ENCODE measurements around the gene HDAC1.

The HDAC1 gene

DNA sequence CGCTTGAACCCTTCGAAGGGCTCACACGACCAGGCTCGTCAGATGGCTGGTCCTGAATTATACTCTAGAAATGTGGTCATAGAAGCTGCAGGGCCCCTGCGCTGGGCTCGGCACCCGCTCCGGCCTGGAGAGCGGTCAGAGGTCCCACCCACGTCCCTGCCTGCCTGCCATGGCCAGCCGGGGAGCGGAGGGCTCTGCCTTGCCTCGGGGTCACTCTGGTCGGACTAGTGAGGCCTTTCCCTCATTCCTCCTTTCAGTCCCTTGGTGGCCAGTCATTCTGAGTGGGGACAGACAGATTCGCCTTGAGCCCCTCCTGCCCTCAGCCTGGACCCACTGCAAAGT, 44.7 kb downstream of the HDAC1 start:
- peaks cover 38% of the 10 kb centered on the region for H3F3A ChIP-seq (ENCODE audit: control insufficient read depth, insufficient read depth)
- H3K9me2 ChIP-seq (replicated peaks; ENCODE audit: control insufficient read depth, low read length): no peaks in the 10 kb centered on the region
- peaks cover 35% of the 10 kb centered on the region for H3K36me3 ChIP-seq (ENCODE audit: control insufficient read depth, low read length)
- peaks cover 64% of the 10 kb centered on the region for H3K4me1 ChIP-seq (ENCODE audit: control insufficient read depth, low read length)
- no peaks in the 10 kb centered on the region for H3K27me3 ChIP-seq (ENCODE audit: control insufficient read depth, low read length)
- H4K20me1 ChIP-seq (ENCODE audit: control insufficient read depth, insufficient read depth, low read depth, low read length): peaks cover 15% of the 10 kb centered on the region
- H3K79me2 ChIP-seq (ENCODE audit: control insufficient read depth, low read length): peaks cover 37% of the 10 kb centered on the region
- no peak for TF ChIP-seq EZH2phosphoT487 (IDR thresholded peaks at IDR 0.05; ENCODE audit: borderline replicate concordance, low read length)
- TF ChIP-seq, protein P1, sequence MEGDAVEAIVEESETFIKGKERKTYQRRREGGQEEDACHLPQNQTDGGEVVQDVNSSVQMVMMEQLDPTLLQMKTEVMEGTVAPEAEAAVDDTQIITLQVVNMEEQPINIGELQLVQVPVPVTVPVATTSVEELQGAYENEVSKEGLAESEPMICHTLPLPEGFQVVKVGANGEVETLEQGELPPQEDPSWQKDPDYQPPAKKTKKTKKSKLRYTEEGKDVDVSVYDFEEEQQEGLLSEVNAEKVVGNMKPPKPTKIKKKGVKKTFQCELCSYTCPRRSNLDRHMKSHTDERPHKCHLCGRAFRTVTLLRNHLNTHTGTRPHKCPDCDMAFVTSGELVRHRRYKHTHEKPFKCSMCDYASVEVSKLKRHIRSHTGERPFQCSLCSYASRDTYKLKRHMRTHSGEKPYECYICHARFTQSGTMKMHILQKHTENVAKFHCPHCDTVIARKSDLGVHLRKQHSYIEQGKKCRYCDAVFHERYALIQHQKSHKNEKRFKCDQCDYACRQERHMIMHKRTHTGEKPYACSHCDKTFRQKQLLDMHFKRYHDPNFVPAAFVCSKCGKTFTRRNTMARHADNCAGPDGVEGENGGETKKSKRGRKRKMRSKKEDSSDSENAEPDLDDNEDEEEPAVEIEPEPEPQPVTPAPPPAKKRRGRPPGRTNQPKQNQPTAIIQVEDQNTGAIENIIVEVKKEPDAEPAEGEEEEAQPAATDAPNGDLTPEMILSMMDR (IDR thresholded peaks at IDR 0.05; ENCODE audit: low read depth, low read length, poor library complexity, severe bottlenecking): no peak
- H3K27ac ChIP-seq (ENCODE audit: low read depth, low read length): peak overlapping the region; percentile 53
- H3K4me3 ChIP-seq (ENCODE audit: low read length): peak overlapping the region; percentile 82
- peak overlapping the region; percentile 85 for H3K4me2 ChIP-seq (ENCODE audit: low read length)
- H3K9me3 ChIP-seq (ENCODE audit: control insufficient read depth, insufficient read depth, low read length): no peaks in the 10 kb centered on the region

DNA sequence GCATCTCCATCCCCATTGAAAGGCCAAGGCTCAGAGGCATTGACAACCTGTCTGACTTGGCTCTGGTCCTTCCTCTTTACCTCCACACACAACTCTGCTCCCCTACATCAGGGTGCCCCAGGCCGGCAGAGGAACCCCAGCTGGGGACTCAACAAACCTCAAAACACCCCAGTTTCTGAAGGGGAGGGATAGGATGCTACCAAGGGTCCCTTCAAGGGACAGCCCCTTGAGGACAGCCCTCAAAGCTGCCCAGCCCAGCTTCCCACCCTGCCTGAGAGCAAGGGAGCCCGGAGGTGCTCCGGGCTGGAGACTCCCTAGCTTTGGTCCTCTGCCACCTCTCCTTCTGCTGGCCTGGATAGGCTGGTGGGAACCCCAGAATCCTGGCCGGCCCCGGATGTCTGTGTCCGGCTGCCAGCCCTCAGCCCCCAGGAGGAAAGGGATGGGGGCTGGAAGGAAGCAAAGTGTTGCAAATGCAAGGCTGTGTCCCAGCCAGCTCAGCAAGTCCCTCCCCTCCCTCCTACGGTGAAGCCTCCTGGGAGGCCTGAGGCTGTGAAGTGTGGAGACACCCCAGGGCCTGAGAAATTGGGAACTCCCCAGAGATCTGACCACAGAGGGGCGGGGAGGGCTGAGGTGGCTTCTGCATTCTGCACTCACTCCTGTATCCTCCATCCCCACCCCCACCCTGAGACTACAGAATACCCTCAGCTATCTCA, 45.2 kb downstream of the HDAC1 start:
- peak overlapping the region; percentile 82 for H3K4me3 ChIP-seq (ENCODE audit: low read length)
- peaks cover 64% of the 10 kb centered on the region for H3K4me1 ChIP-seq (ENCODE audit: control insufficient read depth, low read length)
- peaks cover 36% of the 10 kb centered on the region for H3K79me2 ChIP-seq (ENCODE audit: control insufficient read depth, low read length)
- H3F3A ChIP-seq (ENCODE audit: control insufficient read depth, insufficient read depth): peaks cover 32% of the 10 kb centered on the region
- no peaks in the 10 kb centered on the region for H3K27me3 ChIP-seq (ENCODE audit: control insufficient read depth, low read length)
- peak overlapping the region; percentile 85 for H3K4me2 ChIP-seq (ENCODE audit: low read length)
- peak overlapping the region; percentile 53 for H3K27ac ChIP-seq (ENCODE audit: low read depth, low read length)
- peaks cover 30% of the 10 kb centered on the region for H3K36me3 ChIP-seq (ENCODE audit: control insufficient read depth, low read length)
- TF ChIP-seq, protein P1 (IDR thresholded peaks at IDR 0.05; ENCODE audit: low read depth, low read length, poor library complexity, severe bottlenecking): no peak
- no peak for TF ChIP-seq EZH2phosphoT487 (IDR thresholded peaks at IDR 0.05; ENCODE audit: borderline replicate concordance, low read length)
- H3K9me3 ChIP-seq (ENCODE audit: control insufficient read depth, insufficient read depth, low read length): no peaks in the 10 kb centered on the region
- no peaks in the 10 kb centered on the region for H3K9me2 ChIP-seq (replicated peaks; ENCODE audit: control insufficient read depth, low read length)
- H4K20me1 ChIP-seq (ENCODE audit: control insufficient read depth, insufficient read depth, low read depth, low read length): peaks cover 15% of the 10 kb centered on the region

DNA sequence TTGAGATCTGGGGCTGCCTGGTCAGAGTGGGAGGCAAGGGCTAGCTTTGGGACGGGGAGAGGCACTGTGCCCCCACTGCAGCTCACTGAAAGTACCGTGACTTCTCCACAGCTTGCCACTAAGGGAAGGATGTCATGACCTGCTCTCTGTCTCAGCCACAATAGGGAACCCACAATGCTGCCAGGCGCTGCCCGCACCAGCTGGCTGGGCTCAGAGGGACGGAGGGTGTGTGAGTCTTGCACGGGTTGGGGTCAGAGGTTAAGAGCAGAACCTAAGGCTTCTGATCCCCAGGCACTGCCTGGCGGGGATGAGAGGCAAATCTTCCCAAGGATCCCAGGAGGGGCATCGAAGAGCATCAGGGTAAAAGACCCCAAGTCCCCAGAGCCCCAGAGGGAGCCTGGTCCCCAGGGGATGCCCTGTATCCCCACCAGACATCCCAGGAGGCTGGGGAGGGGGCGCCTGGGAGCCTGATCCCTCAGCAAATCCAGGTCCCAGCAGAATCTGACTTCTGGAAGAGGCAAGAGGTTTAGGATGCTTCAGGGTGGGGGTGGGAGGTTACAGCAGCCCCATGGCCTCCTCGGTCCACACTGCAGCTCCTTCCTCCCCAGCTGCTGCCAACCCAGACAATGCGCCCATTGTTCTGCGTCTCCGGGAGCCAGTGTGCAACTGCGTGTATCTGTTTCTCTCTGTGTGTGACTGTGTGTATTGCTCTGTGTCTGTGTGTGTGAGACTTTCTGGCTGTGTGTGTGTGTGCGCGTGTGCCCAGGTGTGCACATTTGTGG, 46.2 kb downstream of the HDAC1 start:
- H3K9me2 ChIP-seq (replicated peaks; ENCODE audit: control insufficient read depth, low read length): no peaks in the 10 kb centered on the region
- H3K4me2 ChIP-seq (ENCODE audit: low read length): peak overlapping the region; percentile 85
- peaks cover 25% of the 10 kb centered on the region for H3F3A ChIP-seq (ENCODE audit: control insufficient read depth, insufficient read depth)
- H3K4me1 ChIP-seq (ENCODE audit: control insufficient read depth, low read length): peaks cover 56% of the 10 kb centered on the region
- no peak for TF ChIP-seq EZH2phosphoT487 (IDR thresholded peaks at IDR 0.05; ENCODE audit: borderline replicate concordance, low read length)
- TF ChIP-seq, protein P1 (IDR thresholded peaks at IDR 0.05; ENCODE audit: low read depth, low read length, poor library complexity, severe bottlenecking): no peak
- H3K9me3 ChIP-seq (ENCODE audit: control insufficient read depth, insufficient read depth, low read length): no peaks in the 10 kb centered on the region
- H3K27me3 ChIP-seq (ENCODE audit: control insufficient read depth, low read length): no peaks in the 10 kb centered on the region
- peak overlapping the region; percentile 53 for H3K27ac ChIP-seq (ENCODE audit: low read depth, low read length)
- peaks cover 29% of the 10 kb centered on the region for H3K79me2 ChIP-seq (ENCODE audit: control insufficient read depth, low read length)
- peaks cover 15% of the 10 kb centered on the region for H4K20me1 ChIP-seq (ENCODE audit: control insufficient read depth, insufficient read depth, low read depth, low read length)
- H3K36me3 ChIP-seq (ENCODE audit: control insufficient read depth, low read length): peaks cover 21% of the 10 kb centered on the region
- peak overlapping the region; percentile 82 for H3K4me3 ChIP-seq (ENCODE audit: low read length)
